ENCODE data around the gene SLC25A47.

- TF ChIP-seq POLR2A (IDR thresholded peaks at IDR 0.05) (no peak), POLR2AphosphoS5 (IDR thresholded peaks at IDR 0.05) (no peak)
Observed at GRCh38 chr14:100330007-100330344, 6.8 kb downstream of the SLC25A47 start.

All from breast epithelium (tissue), 3 donors.